Astrocyte of the spinal cord (primary cell): ENCODE data around the gene FAM98C.
A peak's percentile ranks its signal among the peaks of the same experiment; 100 is the strongest.

Source experiments
- DNase-seq: peaks from one replicate; pipeline ENCODE4 v3.0.0; 2011; ENCODE audit warnings: low read depth, low spot score
- H3K4me3 ChIP-seq: 2 replicates; pipeline ENCODE4 v1.5.1; 2011; ENCODE audit warnings: low read depth, mild to moderate bottlenecking, low read length, moderate library complexity
- CTCF ChIP-seq: IDR thresholded peaks from 2 replicates; pipeline ENCODE4 v1.5.1; 2012; ENCODE audit warnings: low read depth, mild to moderate bottlenecking, low read length, inconsistent platforms
- in situ Hi-C: cut with HindIII; loops from 2 replicates; pipeline ENCODE4 v1.10.0; 2017; ENCODE audit warnings: low sequenced_read_pairs

FAM98C gene

GRCh38 chr19:38370299-38370698 is 32.6 kb upstream of the FAM98C start:
- in situ Hi-C loops = no loop called here
- no peak for TF ChIP-seq CTCF
- H3K4me3 ChIP-seq = no peak overlapping the region
- no peak for DNase-seq

GRCh38 chr19:38371081-38371480 is 31.8 kb upstream of the FAM98C start:
- in situ Hi-C loops = no loop called here
- no peak for DNase-seq
- H3K4me3 ChIP-seq = no peak overlapping the region
- no peak for TF ChIP-seq CTCF

GRCh38 chr19:38373907-38374331 is 29.0 kb upstream of the FAM98C start:
- TF ChIP-seq CTCF = no peak
- in situ Hi-C loops = no loop called here
- H3K4me3 ChIP-seq = peak overlapping the region; percentile 92

GRCh38 chr19:38374332-38375097 is 28.4 kb upstream of the FAM98C start, which contains the start of gene PSMD8:
PSMD8 (plus strand) TSS chr19:38374571; CDS start chr19:38374602, 31 bp downstream.
- H3K4me3 ChIP-seq = peak within 1 kb of the TSS; percentile 92
- in situ Hi-C loops = no loop called here
- TF ChIP-seq CTCF = peak; percentile 12
- peak; percentile 99 for DNase-seq

More at GRCh38 chr19:38373907-38374331, 29.0 kb upstream of the FAM98C start:
- DNase-seq = no peak

- no peak for TF ChIP-seq CTCF
- no peak for DNase-seq
- H3K4me3 ChIP-seq = peak overlapping the region; percentile 92
- in situ Hi-C loops = no loop called here
Measured at GRCh38 chr19:38375098-38375493, 27.8 kb upstream of the FAM98C start.

GRCh38 chr19:38375748-38376147 is 27.1 kb upstream of the FAM98C start:
- in situ Hi-C loops = no loop called here
- no peak for DNase-seq
- no peak for TF ChIP-seq CTCF
- peak overlapping the region; percentile 92 for H3K4me3 ChIP-seq
